Measurements from ENCODE around the gene C2CD5. TPM values are rescaled to one million over a fixed set of nuclear protein-coding genes. Genes with fewer than 3 reads are reported as not detected.

Gene C2CD5
- total RNA-seq, 4 donors from 2014 or later: 47.9 to 123 (median 63.6) TPM

- Histone ChIP-seq H3K36me3 (no peaks in the 10 kb centered on the region), H3K27me3 (no peaks in the 10 kb centered on the region), H3K9me3 (no peaks in the 10 kb centered on the region), H3K27ac (peak overlapping the region in 2 of 4 donors; percentile 89 to 95), H3K4me1 (peaks cover 10 to 27% (median 18%) of the 10 kb centered on the region in 4 donors), H3K4me3 (peak overlapping the region in 1 of 4 donors; percentile 76)
- TF ChIP-seq POLR2AphosphoS5 (IDR thresholded peaks at IDR 0.05) (no peak), EP300 (IDR thresholded peaks at IDR 0.05; ENCODE audit: low read depth) (no peak), POLR2A (IDR thresholded peaks at IDR 0.05) (no peak), CTCF (IDR thresholded peaks at IDR 0.05) (no peak)
- in situ Hi-C loops (cut with MboI; ENCODE audit: low pct_ligation_motif_present in 1 of 4, low pct_unique_long_range_greater_than_20kb in 1 of 4, low sequenced_read_pairs in 3 of 4): loop anchor here in 1 of 4 donors (10.0 kb wide), 1 partner anchor 80 kb away; the partner anchor contains the start of gene ETNK1
- intact Hi-C loops (cut with DNase I; ENCODE audit: low total_unique reads): no loop called here
- no peak for DNase-seq
- 96 to 100% methylated on average over 1 to 6 of the region's 6 CpGs for WGBS, 2 donors (ENCODE audit: low coverage in 1 of 2)
Measured at GRCh38 chr12:22545255-22545654, 913 bp upstream of the C2CD5 start.

GRCh38 chr12:22543246-22544037 lies 900 bp downstream of the C2CD5 start:
- Histone ChIP-seq H3K4me3 (peak overlapping the region; percentile 54 to 91 (median 70)), H3K9me3 (no peaks in the 10 kb centered on the region), H3K4me1 (peaks cover 10 to 32% (median 18%) of the 10 kb centered on the region in 4 donors), H3K27ac (peak overlapping the region; percentile 89 to 99 (median 94)), H3K36me3 (no peaks in the 10 kb centered on the region), H3K27me3 (no peaks in the 10 kb centered on the region)
- WGBS, 2 donors (ENCODE audit: low coverage in 1 of 2): 5% methylated on average over 25 of the region's 28 CpGs; no CpG with 5 or more reads in 1 of the 2 donors
- in situ Hi-C loops (cut with MboI; ENCODE audit: low pct_ligation_motif_present in 1 of 4, low pct_unique_long_range_greater_than_20kb in 1 of 4, low sequenced_read_pairs in 3 of 4) (loop anchor here (5.0 to 10.0 kb wide), 2 partner anchors 81 to 84 kb away; partner anchors contain the start of gene ETNK1 (in 4 of the 4)), intact Hi-C loops (cut with DNase I; ENCODE audit: low total_unique reads) (loop anchor here (2.0 kb wide), 1 partner anchor 89 kb away; no protein-coding TSS in a partner anchor)
- TF ChIP-seq CTCF (IDR thresholded peaks at IDR 0.05): no peak
- TF ChIP-seq POLR2A (IDR thresholded peaks at IDR 0.05): no peak
- TF ChIP-seq EP300 (IDR thresholded peaks at IDR 0.05; ENCODE audit: low read depth): no peak
- peak in 2 of 3 donors; percentile 45 to 55 for TF ChIP-seq POLR2AphosphoS5 (IDR thresholded peaks at IDR 0.05)
- DNase-seq: peak; percentile 82

- Histone ChIP-seq H3K36me3 (no peaks in the 10 kb centered on the region), H3K9me3 (no peaks in the 10 kb centered on the region), H3K4me1 (peaks cover 10 to 37% (median 18%) of the 10 kb centered on the region in 4 donors), H3K27me3 (no peaks in the 10 kb centered on the region), H3K4me3 (no peak overlapping the region), H3K27ac (no peak overlapping the region)
- intact Hi-C loops (cut with DNase I; ENCODE audit: low total_unique reads) (loop anchor here (2.0 kb wide), 1 partner anchor 91 kb away; no protein-coding TSS in a partner anchor), in situ Hi-C loops (cut with MboI; ENCODE audit: low pct_ligation_motif_present in 1 of 4, low pct_unique_long_range_greater_than_20kb in 1 of 4, low sequenced_read_pairs in 3 of 4) (loop anchor here (5.0 to 10.0 kb wide), 2 partner anchors 83 to 86 kb away; partner anchors contain the start of gene ETNK1 (in 4 of the 4))
- no peak for DNase-seq
- TF ChIP-seq EP300 (IDR thresholded peaks at IDR 0.05; ENCODE audit: low read depth) (no peak), CTCF (IDR thresholded peaks at IDR 0.05) (no peak), POLR2AphosphoS5 (IDR thresholded peaks at IDR 0.05) (no peak), POLR2A (IDR thresholded peaks at IDR 0.05) (no peak)
- WGBS, 2 donors (ENCODE audit: low coverage in 1 of 2): 86 to 89% methylated on average over 5 of the region's 5 CpGs
Measured at GRCh38 chr12:22541496-22542155, 2.7 kb downstream of the C2CD5 start.

- Histone ChIP-seq H3K27ac (peak overlapping the region in 3 of 4 donors; percentile 16 to 37 (median 37)), H3K36me3 (no peaks in the 10 kb centered on the region), H3K4me3 (no peak overlapping the region), H3K9me3 (no peaks in the 10 kb centered on the region), H3K4me1 (peaks cover 13 to 32% (median 18%) of the 10 kb centered on the region in 4 donors), H3K27me3 (no peaks in the 10 kb centered on the region)
- in situ Hi-C loops (cut with MboI; ENCODE audit: low pct_ligation_motif_present in 1 of 4, low pct_unique_long_range_greater_than_20kb in 1 of 4, low sequenced_read_pairs in 3 of 4): no loop called here
- intact Hi-C loops (cut with DNase I; ENCODE audit: low total_unique reads): no loop called here
- DNase-seq: no peak
- TF ChIP-seq CTCF (IDR thresholded peaks at IDR 0.05) (no peak), POLR2AphosphoS5 (IDR thresholded peaks at IDR 0.05) (no peak), POLR2A (IDR thresholded peaks at IDR 0.05) (no peak), EP300 (IDR thresholded peaks at IDR 0.05; ENCODE audit: low read depth) (no peak)
Measured at GRCh38 chr12:22539055-22539454, 5.3 kb downstream of the C2CD5 start.

All from transverse colon (tissue), 4 donors.